ENCODE measurements around the gene CLCN3. TPM values are rescaled to one million over a fixed set of nuclear protein-coding genes. Genes with fewer than 3 reads are reported as not detected.

Gene CLCN3
- total and polyA plus RNA-seq, 9 of the 15 experiments (the other 6 are each of a cell fraction or from before 2014, with no cell fraction given), result 12.7 to 60.6 (median 38.5) TPM

- TF ChIP-seq ZBTB5 (IDR thresholded peaks at IDR 0.05), result no peak
- no peak for TF ChIP-seq SRSF9 (IDR thresholded peaks at IDR 0.05; ENCODE audit: borderline replicate concordance, low read depth, low read length)
- no peak for TF ChIP-seq ZNF655 (CRISPR knock-in tag; IDR thresholded peaks at IDR 0.05)
- no peak for TF ChIP-seq HBP1 (CRISPR knock-in tag; IDR thresholded peaks at IDR 0.05)
- TF ChIP-seq ATF1 (CRISPR knock-in tag; IDR thresholded peaks at IDR 0.05), result no peak; the same call in 1 of the 2 replicates
- peak; percentile 97 for TF ChIP-seq ATF1 (tag; IDR thresholded peaks at IDR 0.05)
- TF ChIP-seq KLF16 (IDR thresholded peaks at IDR 0.05), result no peak
- peak; percentile 91 for TF ChIP-seq ATF4 (CRISPR knock-in tag; IDR thresholded peaks at IDR 0.05)
- TF ChIP-seq CREB5 (CRISPR knock-in tag; IDR thresholded peaks at IDR 0.05), result no peak
- peak; percentile 87 for TF ChIP-seq MAFG (tag; conservative IDR thresholded peaks at IDR 0.05)
- peak; percentile 30; the same call in 1 of the 2 replicates for TF ChIP-seq NBN (IDR thresholded peaks at IDR 0.05; ENCODE audit: low read depth)
- TF ChIP-seq ZHX1 (conservative IDR thresholded peaks at IDR 0.05; ENCODE audit: low read length), result no peak
Observed at GRCh38 chr4:169659716-169660670, 39.6 kb downstream of the CLCN3 start (continued).

All from K562 (cell line).